ENCODE measurements around the gene TRIM38. TPM values are rescaled to one million over a fixed set of nuclear protein-coding genes. Genes with fewer than 3 reads are reported as not detected.

TRIM38 gene
- total and polyA plus RNA-seq, 2 of the 13 experiments (the other 11 are each of a cell fraction or from before 2014, with no cell fraction given): 2.5 to 3.1 TPM

DNA sequence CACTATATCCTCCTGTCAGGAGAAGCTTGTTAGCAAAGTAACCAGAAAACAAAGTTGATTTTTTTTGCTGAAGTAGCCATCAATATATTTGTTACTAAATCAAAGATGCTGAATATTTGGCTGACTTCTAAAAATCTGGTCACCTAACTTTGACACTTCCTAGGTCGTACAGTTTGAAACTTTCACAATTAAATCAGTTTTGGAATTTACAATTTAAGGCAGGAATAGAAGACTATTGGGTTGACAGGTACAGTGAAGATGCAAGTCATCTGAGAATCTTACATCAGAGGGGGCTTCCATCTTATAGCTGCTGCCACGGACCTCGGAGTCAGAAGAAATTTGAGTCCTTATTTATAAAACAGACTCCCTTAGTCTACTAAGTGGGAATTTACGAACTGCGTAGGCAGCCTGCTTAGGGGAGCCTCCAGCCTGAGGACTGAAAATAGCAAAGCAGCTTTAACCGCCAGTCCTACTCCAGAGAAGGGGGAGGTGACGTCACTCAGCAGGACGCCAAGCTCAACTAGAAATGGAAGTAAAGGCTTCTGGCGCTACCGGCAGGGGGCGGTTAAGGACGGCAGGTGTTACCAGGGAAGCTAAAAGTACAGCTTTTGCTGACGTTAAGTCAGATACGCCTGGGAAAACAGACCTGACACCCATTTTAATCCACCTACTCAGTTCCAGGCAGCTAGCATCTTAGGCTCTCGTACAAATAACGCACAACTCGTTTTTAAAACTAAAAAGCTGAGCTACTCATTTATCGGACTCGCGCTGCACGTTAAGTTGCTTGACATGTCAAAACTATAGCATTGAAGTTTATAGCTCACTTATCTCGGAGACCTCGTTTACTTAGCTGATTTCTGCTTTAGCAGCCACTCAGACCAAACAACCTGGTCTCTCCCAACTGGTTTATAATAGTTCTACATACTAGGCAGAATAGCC lies 63.6 kb downstream of the TRIM38 start (continued):
- TF ChIP-seq, protein P1, sequence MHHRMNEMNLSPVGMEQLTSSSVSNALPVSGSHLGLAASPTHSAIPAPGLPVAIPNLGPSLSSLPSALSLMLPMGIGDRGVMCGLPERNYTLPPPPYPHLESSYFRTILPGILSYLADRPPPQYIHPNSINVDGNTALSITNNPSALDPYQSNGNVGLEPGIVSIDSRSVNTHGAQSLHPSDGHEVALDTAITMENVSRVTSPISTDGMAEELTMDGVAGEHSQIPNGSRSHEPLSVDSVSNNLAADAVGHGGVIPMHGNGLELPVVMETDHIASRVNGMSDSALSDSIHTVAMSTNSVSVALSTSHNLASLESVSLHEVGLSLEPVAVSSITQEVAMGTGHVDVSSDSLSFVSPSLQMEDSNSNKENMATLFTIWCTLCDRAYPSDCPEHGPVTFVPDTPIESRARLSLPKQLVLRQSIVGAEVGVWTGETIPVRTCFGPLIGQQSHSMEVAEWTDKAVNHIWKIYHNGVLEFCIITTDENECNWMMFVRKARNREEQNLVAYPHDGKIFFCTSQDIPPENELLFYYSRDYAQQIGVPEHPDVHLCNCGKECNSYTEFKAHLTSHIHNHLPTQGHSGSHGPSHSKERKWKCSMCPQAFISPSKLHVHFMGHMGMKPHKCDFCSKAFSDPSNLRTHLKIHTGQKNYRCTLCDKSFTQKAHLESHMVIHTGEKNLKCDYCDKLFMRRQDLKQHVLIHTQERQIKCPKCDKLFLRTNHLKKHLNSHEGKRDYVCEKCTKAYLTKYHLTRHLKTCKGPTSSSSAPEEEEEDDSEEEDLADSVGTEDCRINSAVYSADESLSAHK (CRISPR knock-in tag; IDR thresholded peaks at IDR 0.05; ENCODE audit: borderline replicate concordance): no peak
- TF ChIP-seq NCOA2 (CRISPR knock-in tag; IDR thresholded peaks at IDR 0.05): no peak
- TF ChIP-seq, protein P2, sequence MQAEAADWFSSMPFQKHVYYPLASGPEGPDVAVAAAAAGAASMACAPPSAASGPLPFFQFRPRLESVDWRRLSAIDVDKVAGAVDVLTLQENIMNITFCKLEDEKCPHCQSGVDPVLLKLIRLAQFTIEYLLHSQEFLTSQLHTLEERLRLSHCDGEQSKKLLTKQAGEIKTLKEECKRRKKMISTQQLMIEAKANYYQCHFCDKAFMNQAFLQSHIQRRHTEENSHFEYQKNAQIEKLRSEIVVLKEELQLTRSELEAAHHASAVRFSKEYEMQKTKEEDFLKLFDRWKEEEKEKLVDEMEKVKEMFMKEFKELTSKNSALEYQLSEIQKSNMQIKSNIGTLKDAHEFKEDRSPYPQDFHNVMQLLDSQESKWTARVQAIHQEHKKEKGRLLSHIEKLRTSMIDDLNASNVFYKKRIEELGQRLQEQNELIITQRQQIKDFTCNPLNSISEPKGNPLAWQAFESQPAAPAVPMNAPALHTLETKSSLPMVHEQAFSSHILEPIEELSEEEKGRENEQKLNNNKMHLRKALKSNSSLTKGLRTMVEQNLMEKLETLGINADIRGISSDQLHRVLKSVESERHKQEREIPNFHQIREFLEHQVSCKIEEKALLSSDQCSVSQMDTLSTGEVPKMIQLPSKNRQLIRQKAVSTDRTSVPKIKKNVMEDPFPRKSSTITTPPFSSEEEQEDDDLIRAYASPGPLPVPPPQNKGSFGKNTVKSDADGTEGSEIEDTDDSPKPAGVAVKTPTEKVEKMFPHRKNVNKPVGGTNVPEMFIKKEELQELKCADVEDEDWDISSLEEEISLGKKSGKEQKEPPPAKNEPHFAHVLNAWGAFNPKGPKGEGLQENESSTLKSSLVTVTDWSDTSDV (CRISPR knock-in tag; IDR thresholded peaks at IDR 0.05): no peak
- TF ChIP-seq BRD4 (CRISPR knock-in tag; IDR thresholded peaks at IDR 0.05): no peak
- no peak for TF ChIP-seq NAIF1 (CRISPR knock-in tag; IDR thresholded peaks at IDR 0.05; ENCODE audit: borderline replicate concordance)
- TF ChIP-seq MXD3 (CRISPR knock-in tag; IDR thresholded peaks at IDR 0.05): no peak
- TF ChIP-seq SAFB2 (CRISPR knock-in tag; IDR thresholded peaks at IDR 0.05; ENCODE audit: borderline replicate concordance, low read depth): no peak
- TF ChIP-seq ZNF556 (CRISPR knock-in tag; IDR thresholded peaks at IDR 0.05; ENCODE audit: borderline replicate concordance): no peak
- TF ChIP-seq HMGXB3 (CRISPR knock-in tag; IDR thresholded peaks at IDR 0.05; ENCODE audit: borderline replicate concordance): no peak
- TF ChIP-seq RARA (CRISPR knock-in tag; IDR thresholded peaks at IDR 0.05): no peak
- TF ChIP-seq SSRP1 (CRISPR knock-in tag; IDR thresholded peaks at IDR 0.05): no peak
- TF ChIP-seq, protein P3, sequence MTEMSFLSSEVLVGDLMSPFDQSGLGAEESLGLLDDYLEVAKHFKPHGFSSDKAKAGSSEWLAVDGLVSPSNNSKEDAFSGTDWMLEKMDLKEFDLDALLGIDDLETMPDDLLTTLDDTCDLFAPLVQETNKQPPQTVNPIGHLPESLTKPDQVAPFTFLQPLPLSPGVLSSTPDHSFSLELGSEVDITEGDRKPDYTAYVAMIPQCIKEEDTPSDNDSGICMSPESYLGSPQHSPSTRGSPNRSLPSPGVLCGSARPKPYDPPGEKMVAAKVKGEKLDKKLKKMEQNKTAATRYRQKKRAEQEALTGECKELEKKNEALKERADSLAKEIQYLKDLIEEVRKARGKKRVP (CRISPR knock-in tag; IDR thresholded peaks at IDR 0.05): peak in 1 of 2 experiments; percentile 57; a peak in 2 of 4 replicates
- no peak for TF ChIP-seq MTA1 (CRISPR knock-in tag; IDR thresholded peaks at IDR 0.05; ENCODE audit: borderline replicate concordance)
- no peak for TF ChIP-seq MEIS2 (CRISPR knock-in tag; IDR thresholded peaks at IDR 0.05)
- TF ChIP-seq ZNF720 (CRISPR knock-in tag; IDR thresholded peaks at IDR 0.05): no peak
- TF ChIP-seq RAD21 (CRISPR knock-in tag; IDR thresholded peaks at IDR 0.05): peak; percentile 77
- no peak for TF ChIP-seq ZSCAN12 (CRISPR knock-in tag; IDR thresholded peaks at IDR 0.05)
- TF ChIP-seq SIX4 (CRISPR knock-in tag; IDR thresholded peaks at IDR 0.05): no peak
